ENCODE measurements around the gene MARCHF3.

The MARCHF3 gene

DNA sequence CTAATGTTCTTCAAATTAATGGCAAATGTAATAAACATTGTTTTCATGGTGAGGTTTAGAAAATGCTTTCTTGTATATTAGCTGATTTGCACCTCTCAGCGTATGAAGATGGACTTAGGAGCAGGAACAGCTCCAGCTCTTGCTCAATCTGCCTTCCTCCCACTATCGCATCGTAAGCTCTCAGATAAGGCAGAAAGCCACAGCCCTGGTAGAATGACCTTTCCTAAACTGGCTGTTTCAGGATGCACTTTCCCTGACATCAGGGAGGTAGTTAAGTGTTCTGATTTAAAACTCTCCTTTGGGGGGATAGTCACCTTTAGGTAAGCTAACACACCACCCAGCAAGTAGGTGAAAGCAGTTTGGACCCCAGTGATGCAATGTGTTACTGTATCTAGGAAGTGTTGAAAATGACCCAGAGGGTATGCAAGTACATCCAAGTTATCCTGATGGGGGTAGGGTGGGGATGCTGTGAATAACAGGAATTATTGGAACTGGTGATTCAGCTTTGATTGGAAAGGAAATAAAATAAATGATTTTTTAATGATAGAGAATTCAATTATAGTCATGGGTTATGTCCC lies 181.2 kb downstream of the MARCHF3 start:
- peaks cover 0 to 2% of the 10 kb centered on the region in 2 donors for H3K27me3 ChIP-seq
- peak overlapping the region in 1 of 2 donors; percentile 39 for H3K27ac ChIP-seq
- H3K4me3 ChIP-seq: no peak overlapping the region
- intact Hi-C loops (cut with DNase I; ENCODE audit: low total_unique reads): no loop called here
- TF ChIP-seq, protein P1, sequence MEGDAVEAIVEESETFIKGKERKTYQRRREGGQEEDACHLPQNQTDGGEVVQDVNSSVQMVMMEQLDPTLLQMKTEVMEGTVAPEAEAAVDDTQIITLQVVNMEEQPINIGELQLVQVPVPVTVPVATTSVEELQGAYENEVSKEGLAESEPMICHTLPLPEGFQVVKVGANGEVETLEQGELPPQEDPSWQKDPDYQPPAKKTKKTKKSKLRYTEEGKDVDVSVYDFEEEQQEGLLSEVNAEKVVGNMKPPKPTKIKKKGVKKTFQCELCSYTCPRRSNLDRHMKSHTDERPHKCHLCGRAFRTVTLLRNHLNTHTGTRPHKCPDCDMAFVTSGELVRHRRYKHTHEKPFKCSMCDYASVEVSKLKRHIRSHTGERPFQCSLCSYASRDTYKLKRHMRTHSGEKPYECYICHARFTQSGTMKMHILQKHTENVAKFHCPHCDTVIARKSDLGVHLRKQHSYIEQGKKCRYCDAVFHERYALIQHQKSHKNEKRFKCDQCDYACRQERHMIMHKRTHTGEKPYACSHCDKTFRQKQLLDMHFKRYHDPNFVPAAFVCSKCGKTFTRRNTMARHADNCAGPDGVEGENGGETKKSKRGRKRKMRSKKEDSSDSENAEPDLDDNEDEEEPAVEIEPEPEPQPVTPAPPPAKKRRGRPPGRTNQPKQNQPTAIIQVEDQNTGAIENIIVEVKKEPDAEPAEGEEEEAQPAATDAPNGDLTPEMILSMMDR (IDR thresholded peaks at IDR 0.05): no peak
- no peaks in the 10 kb centered on the region for H3K36me3 ChIP-seq
- peak in 1 of 2 donors; percentile 52 for DNase-seq
- H3K9me3 ChIP-seq: no peaks in the 10 kb centered on the region
- H3K4me1 ChIP-seq: peaks cover 0 to 29% (median 1%) of the 10 kb centered on the region in 4 donors

DNA sequence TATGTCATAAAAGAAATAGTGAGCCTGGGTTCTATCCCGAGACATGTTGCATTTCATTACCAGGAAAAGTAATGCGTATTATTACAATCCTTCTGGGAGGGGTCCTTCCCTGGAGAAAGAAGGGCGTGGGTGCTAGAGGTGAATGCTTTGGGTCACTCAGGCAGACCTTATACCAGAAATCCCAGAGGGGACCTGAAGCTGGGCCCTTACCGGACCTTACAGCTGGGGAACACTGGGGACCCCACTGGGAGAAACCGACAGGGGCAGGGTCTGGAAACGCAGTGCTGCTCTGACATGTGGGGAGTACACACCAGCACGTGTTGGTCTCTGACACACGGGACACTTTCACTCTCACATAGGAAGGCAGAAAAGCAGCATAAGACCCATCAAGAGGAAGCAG lies 182.1 kb downstream of the MARCHF3 start:
- TF ChIP-seq, protein P1 (IDR thresholded peaks at IDR 0.05): no peak
- intact Hi-C loops (cut with DNase I; ENCODE audit: low total_unique reads): no loop called here
- no peak for DNase-seq
- Histone ChIP-seq H3K27ac (peak overlapping the region in 1 of 2 donors; percentile 39), H3K9me3 (no peaks in the 10 kb centered on the region), H3K4me1 (peaks cover 0 to 29% (median 1%) of the 10 kb centered on the region in 4 donors), H3K27me3 (no peaks in the 10 kb centered on the region), H3K36me3 (no peaks in the 10 kb centered on the region), H3K4me3 (no peak overlapping the region)

DNA sequence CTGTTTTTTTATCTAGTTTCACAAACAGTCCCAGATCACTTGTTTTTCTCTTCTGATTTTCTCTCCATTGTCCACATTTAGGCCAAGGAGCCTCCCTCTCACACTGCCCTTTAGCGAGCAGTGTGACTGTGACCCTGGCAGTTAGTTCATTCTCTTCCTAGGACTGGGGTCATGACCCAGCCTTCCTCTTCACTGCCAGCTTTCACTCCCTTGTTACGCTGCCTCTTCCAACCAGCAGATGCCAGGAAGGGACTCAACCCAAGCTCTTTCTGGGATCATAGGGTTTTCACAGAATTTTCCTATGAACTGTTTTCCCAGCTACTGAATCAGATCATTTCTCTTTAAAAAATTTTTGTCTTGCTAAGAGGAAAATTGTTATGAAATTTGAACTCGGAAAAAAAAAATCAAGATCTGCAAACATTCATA lies 182.5 kb downstream of the MARCHF3 start:
- no peaks in the 10 kb centered on the region for H3K27me3 ChIP-seq
- H3K4me1 ChIP-seq: peaks cover 0 to 29% (median 1%) of the 10 kb centered on the region in 4 donors
- H3K4me3 ChIP-seq: no peak overlapping the region
- DNase-seq: peak; percentile 61 to 70
- intact Hi-C loops (cut with DNase I; ENCODE audit: low total_unique reads): no loop called here
- TF ChIP-seq, protein P1 (IDR thresholded peaks at IDR 0.05): no peak
- H3K9me3 ChIP-seq: no peaks in the 10 kb centered on the region
- H3K27ac ChIP-seq: peak overlapping the region; percentile 34 to 44
- H3K36me3 ChIP-seq: no peaks in the 10 kb centered on the region

DNA sequence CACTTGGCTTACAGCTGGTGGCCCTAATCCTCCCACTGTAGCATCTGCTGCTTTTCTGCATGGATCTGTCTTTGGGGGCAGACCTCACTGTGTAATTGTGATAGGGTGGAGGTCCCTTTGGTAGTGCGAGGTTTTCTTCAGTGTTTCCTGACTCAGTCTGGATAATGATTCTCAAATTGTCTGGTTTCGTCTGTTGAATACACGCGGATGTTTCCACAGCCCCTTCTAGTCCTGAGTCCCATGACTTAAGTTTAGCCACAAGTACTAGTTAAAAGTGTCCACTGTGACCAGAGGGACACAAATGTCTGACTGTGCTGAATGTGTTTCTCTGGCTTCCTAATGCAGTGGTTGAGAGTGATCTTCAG lies 182.9 kb downstream of the MARCHF3 start:
- H3K27me3 ChIP-seq: no peaks in the 10 kb centered on the region
- intact Hi-C loops (cut with DNase I; ENCODE audit: low total_unique reads): no loop called here
- H3K9me3 ChIP-seq: no peaks in the 10 kb centered on the region
- DNase-seq: no peak
- no peaks in the 10 kb centered on the region for H3K36me3 ChIP-seq
- peaks cover 0 to 29% (median 1%) of the 10 kb centered on the region in 4 donors for H3K4me1 ChIP-seq
- peak overlapping the region in 1 of 2 donors; percentile 11 for H3K4me3 ChIP-seq
- TF ChIP-seq, protein P1 (IDR thresholded peaks at IDR 0.05): no peak
- H3K27ac ChIP-seq: peak overlapping the region; percentile 34 to 44

DNA sequence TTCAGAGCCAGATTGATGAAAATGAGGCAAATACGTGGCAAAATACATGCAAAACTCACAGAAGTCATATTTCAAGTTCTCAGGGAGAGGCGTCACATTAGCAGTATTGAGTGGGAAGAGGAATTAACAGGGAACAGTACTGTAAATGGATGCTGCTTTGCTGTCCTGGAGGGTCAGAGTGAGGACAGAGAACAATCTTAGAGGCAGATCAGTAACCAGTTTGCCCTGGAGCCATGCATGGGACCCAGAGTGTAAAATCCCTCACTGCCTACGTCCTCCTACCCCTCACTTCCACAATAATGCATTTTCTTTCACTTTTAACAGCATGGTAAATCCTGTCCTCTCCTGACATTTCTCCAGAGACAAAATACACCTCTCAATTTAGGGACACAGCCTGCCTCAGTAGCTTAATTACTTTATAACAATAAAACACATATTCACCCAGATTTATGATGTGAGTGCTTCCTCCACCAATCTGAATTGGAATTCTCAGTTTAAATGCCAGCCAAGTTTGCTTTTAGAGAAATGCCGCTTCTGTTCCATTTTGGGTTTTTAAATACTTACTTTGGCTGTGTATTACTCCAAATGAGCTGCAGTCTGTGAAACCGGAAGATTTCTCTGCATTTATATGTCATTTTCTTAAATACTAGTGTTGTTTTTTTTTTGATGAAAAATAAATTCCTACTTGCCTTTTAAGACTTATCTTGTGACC lies 183.5 kb downstream of the MARCHF3 start:
- intact Hi-C loops (cut with DNase I; ENCODE audit: low total_unique reads): no loop called here
- H3K36me3 ChIP-seq: no peaks in the 10 kb centered on the region
- H3K4me1 ChIP-seq: peaks cover 0 to 29% (median 1%) of the 10 kb centered on the region in 4 donors
- TF ChIP-seq, protein P1 (IDR thresholded peaks at IDR 0.05): no peak
- H3K4me3 ChIP-seq: peak overlapping the region in 1 of 2 donors; percentile 11
- no peaks in the 10 kb centered on the region for H3K27me3 ChIP-seq
- H3K27ac ChIP-seq: peak overlapping the region; percentile 34 to 38
- H3K9me3 ChIP-seq: no peaks in the 10 kb centered on the region
- no peak for DNase-seq

Data from tibial artery (tissue), 4 donors.